MM.1S (cell line): ENCODE measurements around the gene PTX3.

Experiments
- CTCF ChIP-seq: fragments of 300-600 bp; sonication (generic); IDR thresholded peaks from 2 replicates; pipeline ENCODE4 v1.5.1; 2016; ENCODE audit warnings: antibody characterized with exemption, low read length, mixed read lengths
- EZH2 ChIP-seq: fragments of 300-600 bp; sonication (generic); optimal IDR thresholded peaks from 2 replicates; pipeline ENCODE3; 2017; ENCODE audit warnings: low read depth, mild to moderate bottlenecking, antibody characterized with exemption, low read length, mixed read lengths
- EZH2phosphoT487 ChIP-seq: fragments of 300-600 bp; sonication (generic); IDR thresholded peaks from 2 replicates; pipeline ENCODE4 v1.6.1; 2018; ENCODE audit warnings: antibody characterized with exemption, low read length

- TF ChIP-seq CTCF, result no peak
- TF ChIP-seq EZH2phosphoT487, result no peak
- no peak for TF ChIP-seq EZH2
These were observed 39.3 kb downstream of the PTX3 start for GRCh38 chr3:157475921-157476414.
